ENCODE measurements around the gene COPG1. TPM values are rescaled to one million over a fixed set of nuclear protein-coding genes. Genes with fewer than 3 reads are reported as not detected.

The COPG1 gene
- total RNA-seq, 1 donor from 2014 or later, result 65.4 TPM

- no peaks in the 10 kb centered on the region for H3K9me3 ChIP-seq (ENCODE audit: low read depth)
- H4K20me1 ChIP-seq (ENCODE audit: low read depth), result no peaks in the 10 kb centered on the region
- no peak overlapping the region for H3K9ac ChIP-seq
- H3K36me3 ChIP-seq, result peaks cover 3% of the 10 kb centered on the region
- H3F3A ChIP-seq (ENCODE audit: low read depth), result no peaks in the 10 kb centered on the region
- no peak overlapping the region for H3K4me3 ChIP-seq
- Mint-ChIP-seq H3K4me3 (no peak overlapping the region), H3K4me1 (no peaks in the 10 kb centered on the region), H3K27me3 (ENCODE audit: insufficient read depth, low read depth) (no peaks in the 10 kb centered on the region), H3K36me3 (peaks cover 38% of the 10 kb centered on the region), H3K27ac (no peak overlapping the region), H3K9me3 (no peaks in the 10 kb centered on the region)
- H3K4me2 ChIP-seq, result no peak overlapping the region
- no peak overlapping the region for H3K27ac ChIP-seq
- no peak for DNase-seq (ENCODE audit: low spot score)
- no peaks in the 10 kb centered on the region for H3K4me1 ChIP-seq
- no peaks in the 10 kb centered on the region for H3K79me2 ChIP-seq (ENCODE audit: low read depth)
- H3K27me3 ChIP-seq, result no peaks in the 10 kb centered on the region
- no peak overlapping the region for H2AFZ ChIP-seq (replicated peaks)
- no peak for TF ChIP-seq CTCF (IDR thresholded peaks at IDR 0.05)
- TF ChIP-seq EZH2 (IDR thresholded peaks at IDR 0.05), result no peak
- TF ChIP-seq EZH2phosphoT487 (IDR thresholded peaks at IDR 0.05), result no peak
Observed at GRCh38 chr3:129295286-129295685, 45.9 kb downstream of the COPG1 start.

DNA sequence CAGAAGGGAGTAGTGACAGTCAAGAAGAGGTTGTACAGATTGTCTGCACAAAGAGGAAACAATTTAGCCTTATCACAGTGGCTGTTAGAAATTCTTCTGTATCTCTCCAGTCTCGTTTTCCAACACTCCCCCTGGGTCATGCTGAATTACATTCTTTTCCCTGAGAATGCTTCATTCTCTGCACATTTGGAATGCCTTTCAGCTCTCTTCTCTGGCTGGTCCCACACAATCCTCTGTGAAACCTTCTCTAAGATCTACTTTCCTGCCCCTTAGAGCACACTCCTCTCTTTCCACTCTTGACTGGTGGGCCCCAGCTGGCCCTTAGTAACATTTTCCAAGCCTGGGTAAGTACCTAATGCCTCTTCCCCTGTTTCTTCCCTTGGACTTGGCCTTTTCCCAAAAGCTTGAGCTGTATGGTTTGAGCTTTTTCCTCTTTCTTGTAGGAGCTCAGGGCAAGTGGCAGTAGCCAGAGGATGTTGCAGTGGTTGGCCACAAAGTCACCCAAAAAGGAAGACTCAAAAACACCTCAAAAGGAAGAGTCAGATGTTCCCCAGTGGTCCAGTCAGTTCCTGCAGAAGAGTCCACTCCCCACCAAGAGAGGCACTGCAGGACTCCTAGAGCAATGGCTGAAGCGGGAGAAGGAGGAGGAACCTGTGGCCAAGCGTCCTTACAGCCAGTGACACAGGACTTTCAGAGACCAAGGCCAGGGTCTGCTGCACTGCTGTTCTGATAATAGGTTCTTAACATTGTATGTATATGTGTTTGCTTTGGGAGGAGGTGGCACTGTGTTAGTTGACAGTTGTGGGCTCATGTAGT lies 54.9 kb downstream of the COPG1 start:
- Histone ChIP-seq H3K9me3 (ENCODE audit: low read depth) (no peaks in the 10 kb centered on the region), H3K27me3 (no peaks in the 10 kb centered on the region), H4K20me1 (ENCODE audit: low read depth) (no peaks in the 10 kb centered on the region), H2AFZ (replicated peaks) (no peak overlapping the region), H3K36me3 (no peaks in the 10 kb centered on the region), H3K4me3 (no peak overlapping the region), H3K4me1 (peaks cover 10% of the 10 kb centered on the region), H3K4me2 (no peak overlapping the region), H3K27ac (peak overlapping the region; percentile 5), H3F3A (ENCODE audit: low read depth) (peaks cover 30% of the 10 kb centered on the region), H3K9ac (no peak overlapping the region), H3K79me2 (ENCODE audit: low read depth) (no peaks in the 10 kb centered on the region)
- TF ChIP-seq EZH2 (IDR thresholded peaks at IDR 0.05), result no peak
- no peak for TF ChIP-seq EZH2phosphoT487 (IDR thresholded peaks at IDR 0.05)
- TF ChIP-seq CTCF (IDR thresholded peaks at IDR 0.05), result no peak
- Mint-ChIP-seq H3K4me1 (peaks cover 19% of the 10 kb centered on the region), H3K9me3 (no peaks in the 10 kb centered on the region), H3K36me3 (peaks cover 20% of the 10 kb centered on the region), H3K27me3 (ENCODE audit: insufficient read depth, low read depth) (peaks cover 2% of the 10 kb centered on the region), H3K27ac (peak overlapping the region; percentile 29), H3K4me3 (no peak overlapping the region)
- no peak for DNase-seq (ENCODE audit: low spot score)

DNA sequence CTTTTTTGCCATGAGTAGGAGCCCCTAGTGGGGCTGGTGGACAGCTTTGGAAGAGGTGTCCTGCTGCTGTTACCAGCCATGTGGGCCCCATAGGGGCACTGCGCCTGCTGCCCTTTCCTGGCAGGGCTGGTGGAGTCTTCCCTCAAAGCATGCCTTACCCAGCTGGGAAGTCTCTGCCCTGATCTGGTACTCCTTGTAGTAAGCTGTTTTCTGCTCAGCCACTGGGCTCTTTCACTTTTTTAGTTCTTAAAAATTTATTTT lies 55.5 kb downstream of the COPG1 start:
- H3K9me3 ChIP-seq (ENCODE audit: low read depth), result no peaks in the 10 kb centered on the region
- H4K20me1 ChIP-seq (ENCODE audit: low read depth), result no peaks in the 10 kb centered on the region
- no peak overlapping the region for H3K27ac Mint-ChIP-seq
- peaks cover 20% of the 10 kb centered on the region for H3K36me3 Mint-ChIP-seq
- H2AFZ ChIP-seq (replicated peaks), result no peak overlapping the region
- no peak overlapping the region for H3K4me3 Mint-ChIP-seq
- no peaks in the 10 kb centered on the region for H3K9me3 Mint-ChIP-seq
- H3K4me1 ChIP-seq, result peaks cover 10% of the 10 kb centered on the region
- H3K4me1 Mint-ChIP-seq, result peaks cover 19% of the 10 kb centered on the region
- H3K36me3 ChIP-seq, result no peaks in the 10 kb centered on the region
- no peaks in the 10 kb centered on the region for H3K27me3 ChIP-seq
- TF ChIP-seq EZH2 (IDR thresholded peaks at IDR 0.05) (no peak), EZH2phosphoT487 (IDR thresholded peaks at IDR 0.05) (no peak), CTCF (IDR thresholded peaks at IDR 0.05) (no peak)
- H3K27me3 Mint-ChIP-seq (ENCODE audit: insufficient read depth, low read depth), result peaks cover 2% of the 10 kb centered on the region
- H3K27ac ChIP-seq, result peak overlapping the region; percentile 77
- no peak overlapping the region for H3K4me3 ChIP-seq
- no peak overlapping the region for H3K9ac ChIP-seq
- no peaks in the 10 kb centered on the region for H3K79me2 ChIP-seq (ENCODE audit: low read depth)
- no peak for DNase-seq (ENCODE audit: low spot score)
- H3K4me2 ChIP-seq, result peak overlapping the region; percentile 59
- H3F3A ChIP-seq (ENCODE audit: low read depth), result peaks cover 30% of the 10 kb centered on the region

Measured in neural progenitor cell (in vitro differentiated cells).